Measurements from ENCODE around the gene EPN2.

The EPN2 gene

GRCh38 chr17:19361326-19361725 is 124.2 kb downstream of the EPN2 start:
- no peak for DNase-seq (ENCODE audit: low spot score)
- TF ChIP-seq, protein P1, sequence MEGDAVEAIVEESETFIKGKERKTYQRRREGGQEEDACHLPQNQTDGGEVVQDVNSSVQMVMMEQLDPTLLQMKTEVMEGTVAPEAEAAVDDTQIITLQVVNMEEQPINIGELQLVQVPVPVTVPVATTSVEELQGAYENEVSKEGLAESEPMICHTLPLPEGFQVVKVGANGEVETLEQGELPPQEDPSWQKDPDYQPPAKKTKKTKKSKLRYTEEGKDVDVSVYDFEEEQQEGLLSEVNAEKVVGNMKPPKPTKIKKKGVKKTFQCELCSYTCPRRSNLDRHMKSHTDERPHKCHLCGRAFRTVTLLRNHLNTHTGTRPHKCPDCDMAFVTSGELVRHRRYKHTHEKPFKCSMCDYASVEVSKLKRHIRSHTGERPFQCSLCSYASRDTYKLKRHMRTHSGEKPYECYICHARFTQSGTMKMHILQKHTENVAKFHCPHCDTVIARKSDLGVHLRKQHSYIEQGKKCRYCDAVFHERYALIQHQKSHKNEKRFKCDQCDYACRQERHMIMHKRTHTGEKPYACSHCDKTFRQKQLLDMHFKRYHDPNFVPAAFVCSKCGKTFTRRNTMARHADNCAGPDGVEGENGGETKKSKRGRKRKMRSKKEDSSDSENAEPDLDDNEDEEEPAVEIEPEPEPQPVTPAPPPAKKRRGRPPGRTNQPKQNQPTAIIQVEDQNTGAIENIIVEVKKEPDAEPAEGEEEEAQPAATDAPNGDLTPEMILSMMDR (IDR thresholded peaks at IDR 0.05; ENCODE audit: extremely low read depth, missing control alignments), result no peak

DNA sequence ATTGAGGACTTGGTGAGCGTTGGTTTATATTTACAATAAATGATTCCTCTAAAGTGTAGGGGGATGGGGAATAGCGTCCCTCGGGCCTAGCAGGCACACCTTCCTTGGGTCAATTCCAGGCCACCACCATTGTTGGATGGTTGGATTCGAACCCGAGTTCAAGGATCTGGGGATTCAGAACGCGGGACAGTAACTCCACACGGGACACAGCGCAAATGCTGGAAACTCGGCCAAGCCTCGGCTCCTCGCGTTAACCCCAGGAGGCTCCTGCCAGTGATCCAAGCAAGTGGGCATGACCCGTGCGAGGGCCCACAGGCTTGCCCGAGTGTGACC is 124.7 kb downstream of the EPN2 start:
- DNase-seq (ENCODE audit: low spot score), result no peak
- TF ChIP-seq, protein P1 (IDR thresholded peaks at IDR 0.05; ENCODE audit: extremely low read depth, missing control alignments), result no peak

DNA sequence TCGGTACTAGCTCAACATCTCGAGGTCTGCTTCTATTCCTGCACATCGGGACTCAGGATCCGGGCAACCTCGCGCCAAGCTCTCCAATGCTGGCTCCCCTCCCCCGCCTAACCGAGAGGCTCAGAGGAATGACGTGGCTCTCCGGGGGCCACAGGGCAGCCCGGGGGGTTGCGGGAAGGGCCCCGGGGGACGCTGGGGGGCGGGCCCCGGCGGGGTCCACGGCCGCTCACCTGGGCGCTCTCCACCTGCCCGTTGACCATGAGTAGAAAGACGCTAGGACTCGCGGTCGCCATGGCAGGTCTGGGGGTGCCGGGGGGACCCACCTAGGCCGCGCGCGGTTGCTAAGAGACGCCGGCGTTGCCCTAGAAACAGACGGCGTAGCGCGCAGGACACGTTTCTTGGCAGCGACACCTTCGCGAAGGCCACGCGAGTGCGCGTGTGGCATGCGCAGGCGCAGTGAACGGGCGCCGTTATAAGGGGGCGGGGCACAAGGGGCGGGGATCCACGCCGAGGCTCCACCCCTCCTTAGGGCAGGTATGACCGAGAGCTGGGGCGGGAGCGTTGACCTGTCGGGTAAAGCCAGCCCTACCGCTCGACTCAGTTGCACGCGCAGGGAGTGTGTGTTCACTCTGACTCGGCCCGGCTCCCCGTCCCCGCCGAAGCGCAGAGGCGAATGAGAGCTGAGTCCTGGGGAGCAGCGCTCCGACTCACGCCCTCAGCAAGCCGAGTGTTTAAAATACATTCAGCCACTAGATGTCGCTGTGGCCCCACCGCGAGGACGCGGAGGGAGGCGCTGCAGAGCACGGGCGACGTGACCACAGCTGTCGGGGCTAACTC is 125.3 kb downstream of the EPN2 start, which contains the start of gene B9D1:
Gene B9D1, minus strand, starts transcription at position 447 of the 837 bp plus-strand sequence. Its CDS starts 154 bp downstream, at position 293.
- TF ChIP-seq, protein P1 (IDR thresholded peaks at IDR 0.05; ENCODE audit: extremely low read depth, missing control alignments), result peak; percentile 88
- DNase-seq (ENCODE audit: low spot score), result peak; percentile 98

DNA sequence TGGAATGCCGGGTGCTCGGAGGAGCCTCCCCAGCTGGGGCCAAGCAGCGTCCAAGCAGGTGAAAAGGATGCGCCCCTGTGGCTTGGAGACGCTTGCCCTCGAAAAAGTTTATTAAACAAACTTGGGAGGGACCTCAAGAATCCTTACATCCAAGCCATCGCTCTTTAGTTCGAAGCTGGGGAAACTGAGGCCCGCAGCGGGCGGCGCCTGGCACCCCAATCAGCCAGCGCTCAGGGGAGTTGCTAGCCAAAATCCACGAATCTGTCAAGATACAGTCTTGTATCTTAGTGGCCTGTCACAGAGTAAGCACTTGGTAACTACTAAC is 125.9 kb downstream of the EPN2 start:
- no peak for DNase-seq (ENCODE audit: low spot score)

DNA sequence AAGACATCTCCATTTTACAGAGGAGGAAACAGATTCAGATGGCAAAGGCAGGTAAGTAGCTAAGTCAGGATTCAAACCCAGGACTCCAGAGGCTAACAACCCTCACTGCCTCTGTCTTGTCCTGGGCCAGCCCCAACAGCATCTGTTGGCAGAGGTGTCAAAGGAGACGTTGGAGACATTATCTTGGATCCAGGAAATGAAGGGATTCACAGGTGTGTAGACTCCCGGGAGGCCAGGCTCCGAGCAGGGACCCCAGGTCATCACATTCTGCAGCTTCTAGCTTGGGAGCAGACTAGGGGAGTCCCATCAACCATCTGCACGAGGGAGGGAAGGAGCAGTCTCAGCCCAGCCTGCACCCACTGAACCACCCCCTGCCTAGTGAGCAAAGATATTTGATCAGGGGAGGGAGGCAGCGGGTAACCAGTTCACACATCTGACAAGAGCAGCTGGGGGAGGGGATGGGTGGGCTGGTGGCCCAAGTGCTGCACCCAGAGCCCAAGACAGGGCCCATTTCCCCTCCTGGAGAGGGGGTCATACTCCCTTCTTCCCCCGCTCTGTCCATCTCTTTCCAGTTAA is 126.4 kb downstream of the EPN2 start:
- DNase-seq (ENCODE audit: low spot score), result no peak
- TF ChIP-seq, protein P1 (IDR thresholded peaks at IDR 0.05; ENCODE audit: extremely low read depth, missing control alignments), result no peak

More for the DNA sequence above, 125.9 kb downstream of the EPN2 start:
- TF ChIP-seq, protein P1 (IDR thresholded peaks at IDR 0.05; ENCODE audit: extremely low read depth, missing control alignments), result no peak

- TF ChIP-seq, protein P1 (IDR thresholded peaks at IDR 0.05; ENCODE audit: extremely low read depth, missing control alignments), result no peak
- no peak for DNase-seq (ENCODE audit: low spot score)
Observed at GRCh38 chr17:19364699-19365498, 127.7 kb downstream of the EPN2 start.

DNA sequence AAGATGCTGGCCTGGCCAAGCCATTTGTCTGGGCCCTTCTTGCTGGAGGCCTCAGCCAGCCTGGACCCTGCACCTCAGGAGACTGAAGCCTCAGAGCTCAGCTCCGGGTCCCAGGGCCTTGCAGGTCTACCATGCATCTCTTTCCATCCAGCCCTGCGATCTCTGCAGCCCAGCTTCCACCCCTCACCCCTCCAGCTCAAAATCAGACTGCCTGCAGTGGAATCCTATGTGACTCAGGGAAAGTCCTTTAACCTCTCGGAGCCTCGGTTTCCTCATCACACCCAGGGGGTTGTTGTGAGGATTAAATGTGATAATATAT is 128.3 kb downstream of the EPN2 start:
- TF ChIP-seq, protein P1 (IDR thresholded peaks at IDR 0.05; ENCODE audit: extremely low read depth, missing control alignments), result no peak
- no peak for DNase-seq (ENCODE audit: low spot score)
